HepG2 (cell line): ENCODE measurements around the gene BCAP29.

ENCODE experiments used
- DDIT3 ChIP-seq: sonication (generic); formaldehyde crosslinking; IDR thresholded peaks from 2 replicates; pipeline ENCODE4 v1.4.0; 2020; ENCODE audit warnings: mild to moderate bottlenecking, missing genetic modification reagents
- EP300 ChIP-seq, 3 experiments: sonication (generic) in 1 of 3; formaldehyde crosslinking in 1 of 3; IDR thresholded peaks; 2 replicates each; pipeline versions ENCODE4 v1.5.1 to v1.6.1; 2011 to 2020; ENCODE audit warnings: low read depth in 2 of 3, low read length in 2 of 3, borderline replicate concordance in 1 of 3, improper control_type of control experiment in 1 of 3, mild to moderate bottlenecking in 1 of 3, missing genetic modification reagents in 1 of 3, moderate library complexity in 1 of 3
- FOXK2 ChIP-seq: fragments of 450-650 bp; IDR thresholded peaks from 2 replicates; pipeline ENCODE4 v1.6.1; 2016
- GTF2F1 ChIP-seq: fragments of 150-350 bp; IDR thresholded peaks from 2 replicates; pipeline ENCODE4 v1.6.1; 2014; ENCODE audit warnings: low read length

- TF ChIP-seq FOXK2, result no peak
- TF ChIP-seq DDIT3 (CRISPR knock-in tag), result no peak
- no peak for TF ChIP-seq GTF2F1
- TF ChIP-seq EP300 (IDR thresholded peaks at IDR 0.05; ENCODE audit: low read depth in 2 of 2, low read length in 2 of 2), result no peak
- no peak for TF ChIP-seq EP300 (CRISPR knock-in tag; IDR thresholded peaks at IDR 0.05; ENCODE audit: borderline replicate concordance)
These were observed 6.5 kb upstream of the BCAP29 start for GRCh38 chr7:107573537-107573936.
